Endothelial cell of umbilical vein (primary cell): ENCODE results near the gene PLAA.

ENCODE experiments used
- CTCF ChIP-seq, 2 donors: IDR thresholded peaks; 1 replicate in 1 of 2; 2 replicates in 1 of 2; pipeline ENCODE4 v1.5.1; 2011; ENCODE audit warnings: low read length in 2 of 2, mild to moderate bottlenecking in 2 of 2, moderate library complexity in 2 of 2, control low read depth in 1 of 2, inconsistent platforms in 1 of 2, low read depth in 1 of 2; ENCODE audit not compliant: insufficient read depth in 1 of 2; ENCODE audit errors: extremely low read depth in 1 of 2
- EZH2 ChIP-seq: IDR thresholded peaks from 2 replicates; pipeline ENCODE4 v1.6.1; 2012; ENCODE audit warnings: borderline replicate concordance, low read depth, mild to moderate bottlenecking, moderate library complexity, low read length, inconsistent platforms; ENCODE audit not compliant: severe bottlenecking
- POLR2A ChIP-seq: IDR thresholded peaks from 2 replicates; pipeline ENCODE4 v1.6.1; 2012; ENCODE audit warnings: low read depth, mild to moderate bottlenecking, control low read depth, low read length
- POLR2AphosphoS5 ChIP-seq: IDR thresholded peaks from 2 replicates; pipeline ENCODE4 v1.6.1; 2012; ENCODE audit warnings: low read depth, mild to moderate bottlenecking, control low read depth, low read length, moderate library complexity; ENCODE audit not compliant: insufficient read depth

DNA sequence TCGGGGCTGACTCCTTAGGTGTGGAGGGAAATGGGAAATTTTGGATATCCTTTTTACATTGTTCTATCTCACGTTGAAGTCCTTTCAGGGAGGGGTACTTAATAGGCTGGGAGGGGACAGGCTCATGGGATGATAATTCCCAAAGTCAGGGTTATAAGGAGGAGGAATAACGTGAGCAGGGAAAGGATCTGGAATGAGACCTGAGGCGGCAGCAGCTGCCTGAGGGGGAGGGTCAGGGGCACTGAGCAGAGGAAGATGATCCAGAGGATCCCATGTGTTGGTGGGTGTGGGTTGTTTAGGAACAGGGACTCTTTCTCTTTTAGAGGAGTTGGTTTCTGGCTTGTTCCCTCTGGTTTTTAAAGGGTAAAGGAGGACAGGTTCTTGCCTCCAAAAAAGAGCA is 27.9 kb upstream of the PLAA start:
- TF ChIP-seq CTCF (IDR thresholded peaks at IDR 0.05; ENCODE audit: extremely low read depth in 1 of 2, insufficient read depth in 1 of 2, low read depth in 1 of 2, low read length in 2 of 2) (no peak), EZH2 (no peak), POLR2AphosphoS5 (no peak), POLR2A (no peak)
